HCT116 (cell line): ENCODE data around the gene ARHGEF16. TPM values are rescaled to one million over a fixed set of nuclear protein-coding genes. Genes with fewer than 3 reads are reported as not detected.

Source experiments
- ATAC-seq: fragments of 200-7000 bp; cut with Tn5 transposase; 2 replicates; pipeline ENCODE4 v1.9.1; 2020; ENCODE audit warnings: mild to moderate bottlenecking, moderate library complexity
- BruUV-seq: library from RNA; stranded (reverse); fragments of 400-500 nt; replicated peaks from 2 replicates; lab custom pipeline; 2021; lab: Mats Ljungman, UMichigan
- CTCF ChIA-PET: fragments of 300-600 bp; sonication (Branson Sonifier 250); formaldehyde crosslinking; loops from one replicate; lab custom pipeline; 2021; ENCODE audit warnings: antibody characterized with exemption; lab: Charles Lee
- POLR2A ChIA-PET: fragments of 300-600, 350-600 bp; sonication (Branson Sonifier 250); formaldehyde crosslinking; loops from one replicate; lab custom pipeline; 2021; ENCODE audit warnings: antibody characterized with exemption; lab: Charles Lee
- RAD21 ChIA-PET, 2 experiments: fragments of 300-600 bp; sonication (Branson Sonifier 250); formaldehyde crosslinking; loops; one replicate each; lab custom pipeline; 2023; ENCODE audit warnings: low total read pairs in 2 of 2; ENCODE audit not compliant: uncharacterized antibody in 2 of 2, unreplicated experiment in 2 of 2, low non-redundant PET in 1 of 2; lab: Charles Lee
- DNase-seq: peaks from one replicate; pipeline ENCODE4 v3.0.0-alpha.2; 2010; ENCODE audit warnings: low read depth, low spot score
- H2AFZ ChIP-seq: fragments of 200-600 bp; shearing (Covaris generic), sonication (generic); 2 replicates; pipeline ENCODE4 v1.6.1; 2017; ENCODE audit warnings: low read depth, mixed run types, mixed read lengths, antibody characterized with exemption, low read length; ENCODE audit not compliant: poor library complexity, severe bottlenecking
- H3K27ac ChIP-seq: 2 replicates; pipeline ENCODE4 v1.5.1; 2012; ENCODE audit warnings: low read depth, low read length
- H3K27me3 ChIP-seq: fragments of 200-600 bp; sonication (generic); 2 replicates; pipeline ENCODE4 v1.6.1; 2016; ENCODE audit warnings: mixed run types, low read length, mixed read lengths; ENCODE audit not compliant: insufficient read depth
- H3K36me3 ChIP-seq, 2 experiments: fragments of 200-500 bp in 1 of 2; fragments of 200-600 bp in 1 of 2; sonication (Bioruptor generic) in 1 of 2; sonication (generic) in 1 of 2; 2 replicates each; pipeline versions ENCODE4 v1.5.1 to v1.6.1; 2014 to 2016; ENCODE audit warnings: low read length in 2 of 2, inconsistent platforms in 1 of 2, mixed read lengths in 1 of 2, mixed run types in 1 of 2; ENCODE audit not compliant: insufficient read depth in 2 of 2, control insufficient read depth in 1 of 2
- H3K4me1 ChIP-seq, 2 experiments: fragments of 200-600 bp in 1 of 2; sonication (generic) in 1 of 2; 2 replicates each; pipeline versions ENCODE4 v1.5.1 to v1.6.1; 2012 to 2017; ENCODE audit warnings: low read length in 2 of 2, inconsistent platforms in 1 of 2, mild to moderate bottlenecking in 1 of 2, mixed read lengths in 1 of 2, mixed run types in 1 of 2, moderate library complexity in 1 of 2; ENCODE audit not compliant: insufficient read depth in 2 of 2, control insufficient read depth in 1 of 2
- H3K4me2 ChIP-seq: fragments of 200-600 bp; sonication (generic); 2 replicates; pipeline ENCODE4 v1.6.1; 2017; ENCODE audit warnings: mixed run types, low read length, mixed read lengths
- H3K4me3 ChIP-seq, 2 experiments: fragments of 200-600 bp in 1 of 2; sonication (generic) in 1 of 2; replicated peaks in 1 of 2; 2 replicates each; pipeline ENCODE4 v1.5.1; 2011 to 2016; ENCODE audit warnings: low read length in 2 of 2, control low read depth in 1 of 2, low read depth in 1 of 2, mild to moderate bottlenecking in 1 of 2, mixed read lengths in 1 of 2, mixed run types in 1 of 2
- H3K79me2 ChIP-seq: fragments of 200-600 bp; sonication (generic); 2 replicates; pipeline ENCODE4 v1.6.1; 2017; ENCODE audit warnings: mild to moderate bottlenecking, mixed run types, low read length, moderate library complexity, mixed read lengths; ENCODE audit not compliant: insufficient read depth
- H3K9ac ChIP-seq: fragments of 200-600 bp; sonication (generic); 2 replicates; pipeline ENCODE4 v1.6.1; 2016; ENCODE audit warnings: low read length, mixed read lengths
- H3K9me2 ChIP-seq: fragments of 200-600 bp; sonication (generic), shearing (Covaris generic); 2 replicates; pipeline ENCODE4 v1.6.1; 2017; ENCODE audit warnings: mixed run types, mild to moderate bottlenecking, moderate library complexity; ENCODE audit not compliant: insufficient read depth
- H3K9me3 ChIP-seq, 2 experiments: fragments of 200-500 bp in 1 of 2; fragments of 200-600 bp in 1 of 2; sonication (Bioruptor generic) in 1 of 2; sonication (generic) in 1 of 2; 2 replicates each; pipeline ENCODE4 v1.6.1; 2014 to 2017; ENCODE audit warnings: low read length in 2 of 2, mixed read lengths in 2 of 2, inconsistent platforms in 1 of 2, low read depth in 1 of 2, mild to moderate bottlenecking in 1 of 2, mixed run types in 1 of 2, moderate library complexity in 1 of 2; ENCODE audit not compliant: control insufficient read depth in 1 of 2, insufficient read depth in 1 of 2
- H4K20me1 ChIP-seq: fragments of 200-600 bp; sonication (generic), shearing (Covaris generic); 2 replicates; pipeline ENCODE4 v1.6.1; 2017; ENCODE audit warnings: mixed run types, mild to moderate bottlenecking, moderate library complexity; ENCODE audit not compliant: insufficient read depth
- CBX3 ChIP-seq: IDR thresholded peaks from 2 replicates; pipeline ENCODE4 v1.6.1; 2012; ENCODE audit warnings: low read depth
- EGR1 ChIP-seq: IDR thresholded peaks from 2 replicates; pipeline ENCODE4 v1.6.1; 2012; ENCODE audit warnings: low read depth
- ELF1 ChIP-seq: IDR thresholded peaks from 2 replicates; pipeline ENCODE4 v1.6.1; 2012; ENCODE audit warnings: low read depth, borderline replicate concordance
- EZH2 ChIP-seq: fragments of 200-600 bp; sonication (generic); IDR thresholded peaks from 2 replicates; pipeline ENCODE4 v1.6.1; 2017; ENCODE audit warnings: antibody characterized with exemption, mixed run types
- EZH2phosphoT487 ChIP-seq: fragments of 200-600 bp; IDR thresholded peaks from 2 replicates; pipeline ENCODE4 v1.6.1; 2018; ENCODE audit warnings: antibody characterized with exemption, borderline replicate concordance
- JUND ChIP-seq: IDR thresholded peaks from 2 replicates; pipeline ENCODE4 v1.6.1; 2012
- POLR2A ChIP-seq: IDR thresholded peaks from 2 replicates; pipeline ENCODE4 v1.7.0; 2011; ENCODE audit warnings: borderline replicate concordance; ENCODE audit not compliant: insufficient read depth, insufficient read length; ENCODE audit errors: extremely low read depth
- POLR2AphosphoS5 ChIP-seq: IDR thresholded peaks from 2 replicates; pipeline ENCODE4 v1.6.1; 2011; ENCODE audit warnings: mild to moderate bottlenecking, low read depth, low read length, moderate library complexity
- SIN3A ChIP-seq: IDR thresholded peaks from 2 replicates; pipeline ENCODE4 v1.6.1; 2012; ENCODE audit warnings: low read depth
- TCF7L2 ChIP-seq: IDR thresholded peaks from 2 replicates; pipeline ENCODE4 v1.7.0; 2011; ENCODE audit warnings: borderline replicate concordance, inconsistent platforms; ENCODE audit not compliant: insufficient read depth, insufficient read length; ENCODE audit errors: extremely low read depth
- YY1 ChIP-seq: IDR thresholded peaks from 2 replicates; pipeline ENCODE4 v1.6.1; 2011; ENCODE audit warnings: low read length, low read depth, moderate library complexity, mild to moderate bottlenecking; ENCODE audit not compliant: insufficient replicate concordance; ENCODE audit errors: extremely low read depth
- ZBTB33 ChIP-seq: IDR thresholded peaks from 2 replicates; pipeline ENCODE4 v1.6.1; 2011; ENCODE audit warnings: mild to moderate bottlenecking, low read length, moderate library complexity; ENCODE audit not compliant: insufficient replicate concordance; ENCODE audit errors: extremely low read depth
- ZFX ChIP-seq: fragments of 450-650 bp; IDR thresholded peaks from 2 replicates; pipeline ENCODE4 v1.6.1; 2017
- intact Hi-C: fragments of 100-400 bp; cut with micrococcal nuclease; formaldehyde crosslinking; loops from 2 replicates; pipeline ENCODE4 v1.10.0; 2022
- total RNA-seq: library from RNA; stranded (reverse); gene quantifications from one replicate; pipeline ENCODE4 v1.2.1, GENCODE V29; 2021; ENCODE audit not compliant: unreplicated experiment
- TF ChIP-seq, protein P1 (sequence below), 3 experiments: fragments of 200-600 bp in 1 of 3; sonication (generic) in 1 of 3; IDR thresholded peaks in 2 of 3; conservative IDR thresholded peaks in 1 of 3; 2 replicates each; pipeline ENCODE4 v1.5.1; 2012 to 2017; ENCODE audit warnings: low read depth in 2 of 3, low read length in 2 of 3, antibody characterized with exemption in 1 of 3, borderline replicate concordance in 1 of 3, control low read depth in 1 of 3, mild to moderate bottlenecking in 1 of 3, mixed read lengths in 1 of 3, mixed run types in 1 of 3, moderate library complexity in 1 of 3; ENCODE audit not compliant: insufficient read depth in 1 of 3
- TF ChIP-seq, protein P2 (sequence below): IDR thresholded peaks from 2 replicates; pipeline ENCODE4 v1.6.1; 2012
- TF ChIP-seq, protein P3 (sequence below): IDR thresholded peaks from 2 replicates; pipeline ENCODE4 v1.6.1; 2012

ARHGEF16 gene
- total RNA-seq, 1 experiment from 2014 or later: 37.4 TPM

- Histone ChIP-seq H3K4me2 (no peak overlapping the region), H3K36me3 (no peaks in the 10 kb centered on the region), H3K27ac (no peak overlapping the region), H2AFZ (no peak overlapping the region), H3K27me3 (peaks cover 5% of the 10 kb centered on the region; the same call in 1 of the 2 replicates), H3K9ac (no peak overlapping the region), H3K79me2 (no peaks in the 10 kb centered on the region), H3K9me3 (no peaks in the 10 kb centered on the region), H3K4me1 (no peaks in the 10 kb centered on the region), H3K4me3 (no peak overlapping the region), H4K20me1 (no peaks in the 10 kb centered on the region), H3K9me2 (no peaks in the 10 kb centered on the region)
- RAD21 ChIA-PET: no interaction called here
- POLR2A ChIA-PET: no interaction called here
- intact Hi-C loops: no loop called here
- no peak for ATAC-seq
- BruUV-seq: no TSS peak
- TF ChIP-seq EZH2phosphoT487 (no peak), POLR2AphosphoS5 (no peak), ZBTB33 (no peak), ELF1 (no peak), EGR1 (no peak), ZFX (no peak), CBX3 (no peak)
- CTCF ChIA-PET: no interaction called here
- no peak for DNase-seq
Observed at GRCh38 chr1:3440300-3440681, 14.2 kb upstream of the ARHGEF16 start.

DNA sequence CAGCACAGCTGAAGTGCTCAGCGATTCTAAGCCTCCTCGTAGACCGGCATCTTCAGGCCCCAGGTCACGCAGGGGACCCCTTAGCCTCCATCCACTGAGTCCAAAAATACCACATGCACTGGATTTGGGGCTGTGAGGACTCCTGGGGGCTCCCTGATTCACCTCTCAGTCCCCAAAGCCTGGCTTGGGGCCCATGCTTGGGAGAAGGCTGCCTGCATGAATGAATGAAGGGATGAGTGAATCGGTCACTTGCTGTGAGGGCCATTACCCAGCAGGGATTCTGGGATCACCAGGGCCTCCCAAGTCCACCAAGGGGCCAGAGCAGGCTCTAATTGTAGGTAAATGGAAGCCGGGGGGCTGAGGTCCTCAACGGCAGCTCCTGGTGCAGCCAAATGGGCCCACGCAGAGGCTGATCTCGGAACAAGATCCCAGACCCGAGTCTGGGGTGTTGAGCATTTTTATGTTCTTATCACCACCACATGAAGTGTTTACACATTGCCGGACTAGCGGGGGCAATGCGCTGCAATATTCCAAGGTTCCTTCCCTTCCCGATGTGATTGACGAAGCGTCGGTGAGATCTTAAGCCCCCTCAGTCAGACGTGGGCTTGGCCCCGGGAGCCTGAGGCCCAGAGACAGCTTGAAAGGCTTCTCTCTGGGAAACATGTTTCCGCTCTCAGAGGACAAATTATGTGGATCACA is 13.6 kb upstream of the ARHGEF16 start:
- no peaks in the 10 kb centered on the region for H4K20me1 ChIP-seq
- intact Hi-C loops: no loop called here
- no peak overlapping the region for H3K4me3 ChIP-seq
- no peaks in the 10 kb centered on the region for H3K36me3 ChIP-seq
- peaks cover 5% of the 10 kb centered on the region; the same call in 1 of the 2 replicates for H3K27me3 ChIP-seq
- no peak for ATAC-seq
- H3K79me2 ChIP-seq: no peaks in the 10 kb centered on the region
- no peak overlapping the region for H3K4me2 ChIP-seq
- no peak for DNase-seq
- H3K9ac ChIP-seq: no peak overlapping the region
- H2AFZ ChIP-seq: no peak overlapping the region
- H3K9me2 ChIP-seq: no peaks in the 10 kb centered on the region
- no peak overlapping the region for H3K27ac ChIP-seq
- ChIA-PET CTCF (no interaction called here), POLR2A (no interaction called here), RAD21 (no interaction called here)
- H3K9me3 ChIP-seq: no peaks in the 10 kb centered on the region
- H3K4me1 ChIP-seq: no peaks in the 10 kb centered on the region
- no TSS peak for BruUV-seq
- no peak for TF ChIP-seq JUND
- no peak for TF ChIP-seq EZH2phosphoT487
- no peak for TF ChIP-seq SIN3A
- TF ChIP-seq TCF7L2: no peak
- no peak for TF ChIP-seq POLR2A
- TF ChIP-seq ELF1: no peak
- TF ChIP-seq, protein P1, sequence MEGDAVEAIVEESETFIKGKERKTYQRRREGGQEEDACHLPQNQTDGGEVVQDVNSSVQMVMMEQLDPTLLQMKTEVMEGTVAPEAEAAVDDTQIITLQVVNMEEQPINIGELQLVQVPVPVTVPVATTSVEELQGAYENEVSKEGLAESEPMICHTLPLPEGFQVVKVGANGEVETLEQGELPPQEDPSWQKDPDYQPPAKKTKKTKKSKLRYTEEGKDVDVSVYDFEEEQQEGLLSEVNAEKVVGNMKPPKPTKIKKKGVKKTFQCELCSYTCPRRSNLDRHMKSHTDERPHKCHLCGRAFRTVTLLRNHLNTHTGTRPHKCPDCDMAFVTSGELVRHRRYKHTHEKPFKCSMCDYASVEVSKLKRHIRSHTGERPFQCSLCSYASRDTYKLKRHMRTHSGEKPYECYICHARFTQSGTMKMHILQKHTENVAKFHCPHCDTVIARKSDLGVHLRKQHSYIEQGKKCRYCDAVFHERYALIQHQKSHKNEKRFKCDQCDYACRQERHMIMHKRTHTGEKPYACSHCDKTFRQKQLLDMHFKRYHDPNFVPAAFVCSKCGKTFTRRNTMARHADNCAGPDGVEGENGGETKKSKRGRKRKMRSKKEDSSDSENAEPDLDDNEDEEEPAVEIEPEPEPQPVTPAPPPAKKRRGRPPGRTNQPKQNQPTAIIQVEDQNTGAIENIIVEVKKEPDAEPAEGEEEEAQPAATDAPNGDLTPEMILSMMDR (IDR thresholded peaks at IDR 0.05 in 2 of 3, conservative IDR thresholded peaks at IDR 0.05 in 1 of 3; ENCODE audit: borderline replicate concordance in 1 of 3, insufficient read depth in 1 of 3, low read depth in 2 of 3, low read length in 2 of 3): no peak
- no peak for TF ChIP-seq EZH2
- TF ChIP-seq, protein P2, sequence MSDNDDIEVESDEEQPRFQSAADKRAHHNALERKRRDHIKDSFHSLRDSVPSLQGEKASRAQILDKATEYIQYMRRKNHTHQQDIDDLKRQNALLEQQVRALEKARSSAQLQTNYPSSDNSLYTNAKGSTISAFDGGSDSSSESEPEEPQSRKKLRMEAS: no peak
- no peak for TF ChIP-seq YY1
- TF ChIP-seq, protein P3, sequence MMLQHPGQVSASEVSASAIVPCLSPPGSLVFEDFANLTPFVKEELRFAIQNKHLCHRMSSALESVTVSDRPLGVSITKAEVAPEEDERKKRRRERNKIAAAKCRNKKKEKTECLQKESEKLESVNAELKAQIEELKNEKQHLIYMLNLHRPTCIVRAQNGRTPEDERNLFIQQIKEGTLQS: no peak
- TF ChIP-seq POLR2AphosphoS5: no peak
